Measurements from ENCODE around the gene KCTD16.

Gene KCTD16

GRCh38 chr5:144209361-144209760 lies 38.7 kb downstream of the KCTD16 start:
- DNase-seq (ENCODE audit: low read depth), result no peak

- DNase-seq (ENCODE audit: low read depth), result no peak
Observed at GRCh38 chr5:144210655-144211054, 40.0 kb downstream of the KCTD16 start.

GRCh38 chr5:144219869-144220268 lies 49.2 kb downstream of the KCTD16 start:
- no peak for DNase-seq (ENCODE audit: low read depth)

GRCh38 chr5:144227363-144227999 lies 56.8 kb downstream of the KCTD16 start:
- no peak for DNase-seq (ENCODE audit: low read depth)

- no peak for DNase-seq (ENCODE audit: low read depth)
Observed at GRCh38 chr5:144230806-144231205, 60.1 kb downstream of the KCTD16 start.

- no peak for DNase-seq (ENCODE audit: low read depth)
Observed at GRCh38 chr5:144232285-144232684, 61.6 kb downstream of the KCTD16 start.

GRCh38 chr5:144236499-144236898 lies 65.8 kb downstream of the KCTD16 start:
- no peak for DNase-seq (ENCODE audit: low read depth)

- DNase-seq (ENCODE audit: low read depth), result no peak
Observed at GRCh38 chr5:144237851-144238250, 67.2 kb downstream of the KCTD16 start.

GRCh38 chr5:144247131-144247530 lies 76.5 kb downstream of the KCTD16 start:
- no peak for DNase-seq (ENCODE audit: low read depth)

GRCh38 chr5:144248015-144248414 lies 77.3 kb downstream of the KCTD16 start:
- no peak for DNase-seq (ENCODE audit: low read depth)

- DNase-seq (ENCODE audit: low read depth), result no peak
Observed at GRCh38 chr5:144249755-144250464, 79.2 kb downstream of the KCTD16 start.

- no peak for DNase-seq (ENCODE audit: low read depth)
Observed at GRCh38 chr5:144254552-144254951, 83.9 kb downstream of the KCTD16 start.

- no peak for DNase-seq (ENCODE audit: low read depth)
Observed at GRCh38 chr5:144260121-144260520, 89.4 kb downstream of the KCTD16 start.

GRCh38 chr5:144265643-144266247 lies 95.1 kb downstream of the KCTD16 start:
- no peak for DNase-seq (ENCODE audit: low read depth)

GRCh38 chr5:144267961-144268513 lies 97.4 kb downstream of the KCTD16 start:
- DNase-seq (ENCODE audit: low read depth), result no peak

- DNase-seq (ENCODE audit: low read depth), result no peak
Observed at GRCh38 chr5:144273232-144274027, 102.8 kb downstream of the KCTD16 start.

GRCh38 chr5:144275329-144275728 lies 104.7 kb downstream of the KCTD16 start:
- no peak for DNase-seq (ENCODE audit: low read depth)

GRCh38 chr5:144276034-144276822 lies 105.6 kb downstream of the KCTD16 start:
- DNase-seq (ENCODE audit: low read depth), result no peak

GRCh38 chr5:144281784-144282183 lies 111.1 kb downstream of the KCTD16 start:
- DNase-seq (ENCODE audit: low read depth), result no peak

GRCh38 chr5:144284036-144284435 lies 113.4 kb downstream of the KCTD16 start:
- DNase-seq (ENCODE audit: low read depth), result no peak

- DNase-seq (ENCODE audit: low read depth), result no peak
Observed at GRCh38 chr5:144284931-144285502, 114.3 kb downstream of the KCTD16 start.
